GM18505 (cell line): Measurements from ENCODE around the gene SERGEF.

Experiments
- ATAC-seq: cut with Tn5 transposase; IDR thresholded peaks from one replicate; pipeline ENCODE4 v1.9.1; 2021; ENCODE audit not compliant: unreplicated experiment
- POLR2A ChIP-seq: IDR thresholded peaks from 4 replicates; pipeline ENCODE4 v1.6.1; 2011; ENCODE audit warnings: borderline replicate concordance; ENCODE audit not compliant: insufficient read depth, insufficient read length; ENCODE audit errors: extremely low read depth

SERGEF gene

GRCh38 chr11:17768547-17768946 is 244.3 kb downstream of the SERGEF start:
- no peak for TF ChIP-seq POLR2A
- ATAC-seq: no peak

- ATAC-seq: no peak
- TF ChIP-seq POLR2A: no peak
These were observed 244.9 kb downstream of the SERGEF start for GRCh38 chr11:17767914-17768313.

- ATAC-seq: no peak
- no peak for TF ChIP-seq POLR2A
These were observed 245.5 kb downstream of the SERGEF start for GRCh38 chr11:17767301-17767885.

GRCh38 chr11:17766590-17766989 is 246.3 kb downstream of the SERGEF start:
- ATAC-seq: no peak
- TF ChIP-seq POLR2A: no peak

GRCh38 chr11:17766073-17766359 is 246.8 kb downstream of the SERGEF start:
- no peak for ATAC-seq
- TF ChIP-seq POLR2A: no peak

- no peak for TF ChIP-seq POLR2A
- ATAC-seq: no peak
These were observed 247.3 kb downstream of the SERGEF start for GRCh38 chr11:17765356-17766072.

GRCh38 chr11:17764446-17765218 is 248.2 kb downstream of the SERGEF start:
- ATAC-seq: no peak
- TF ChIP-seq POLR2A: no peak

GRCh38 chr11:17763703-17764102 is 249.1 kb downstream of the SERGEF start:
- no peak for ATAC-seq
- TF ChIP-seq POLR2A: no peak

- TF ChIP-seq POLR2A: no peak
- ATAC-seq: no peak
These were observed 249.6 kb downstream of the SERGEF start for GRCh38 chr11:17763244-17763643.

GRCh38 chr11:17762309-17762974 is 250.4 kb downstream of the SERGEF start:
- no peak for TF ChIP-seq POLR2A
- ATAC-seq: no peak

GRCh38 chr11:17760102-17761029 is 252.5 kb downstream of the SERGEF start:
- peak; percentile 76 for ATAC-seq

GRCh38 chr11:17755891-17756290 is 257.0 kb downstream of the SERGEF start:
- ATAC-seq: no peak
- TF ChIP-seq POLR2A: no peak

More at GRCh38 chr11:17760102-17761029, 252.5 kb downstream of the SERGEF start:
- TF ChIP-seq POLR2A: no peak

GRCh38 chr11:17753641-17754040 is 259.2 kb downstream of the SERGEF start:
- TF ChIP-seq POLR2A: no peak
- ATAC-seq: no peak

GRCh38 chr11:17753153-17753552 is 259.7 kb downstream of the SERGEF start:
- no peak for ATAC-seq
- no peak for TF ChIP-seq POLR2A
